K562 (cell line): ENCODE measurements around the gene LBHD2. TPM values are rescaled to one million over a fixed set of nuclear protein-coding genes. Genes with fewer than 3 reads are reported as not detected.

Experiments
- ATAC-seq: fragments of 200-7000 bp; cut with Tn5 transposase; 3 replicates; pipeline ENCODE4 v1.9.1; 2020; ENCODE audit warnings: moderate library complexity
- BruUV-seq: library from RNA; stranded (reverse); fragments of 400-500 nt; replicated peaks from 2 replicates; lab custom pipeline; 2021; lab: Mats Ljungman, UMichigan
- CTCF ChIA-PET: fragments of 300-600 bp; formaldehyde crosslinking; extraction: SDS; loops from one replicate; lab custom pipeline; 2021; ENCODE audit warnings: low intra/inter-chr PET ratio; lab: Yijun Ruan, JAX
- POLR2A ChIA-PET: fragments of 300-600, 350-650 bp; sonication (Branson Sonifier 250); formaldehyde crosslinking; extraction: SDS; loops from one replicate; lab custom pipeline; 2021; ENCODE audit warnings: antibody characterized with exemption, inconsistent platforms; lab: Yijun Ruan, JAX
- DNase-seq, 4 experiments: peaks; one replicate each; pipeline versions ENCODE4 v3.0.0 to v3.0.0-alpha.2; 2011 to 2018; ENCODE audit warnings: low spot score in 3 of 4, mixed read lengths in 3 of 4; ENCODE audit errors: extremely low read depth in 1 of 4
- FAIRE-seq: peaks from 2 replicates; lab custom pipeline; 2011; peaks lifted over from hg19 to GRCh38; lab: Jason Lieb, UNC
- H2AFZ ChIP-seq: 2 replicates; pipeline ENCODE4 v1.6.0; 2011; ENCODE audit warnings: low read depth, low read length, control low read depth, inconsistent platforms
- H3K27ac ChIP-seq: fragments of 200-600 bp; 3 replicates; pipeline ENCODE4 v1.8.0; 2011; ENCODE audit warnings: low read depth, mild to moderate bottlenecking, control low read depth, inconsistent platforms, low read length, moderate library complexity, mixed read lengths; ENCODE audit errors: extremely low read depth
- H3K27me3 ChIP-seq, 2 experiments: fragments of 300-600 bp in 1 of 2; 2 replicates in 1 of 2; 3 replicates in 1 of 2; pipeline versions ENCODE4 v1.6.0 to v1.8.0; 2011; ENCODE audit warnings: inconsistent platforms in 2 of 2, low read length in 2 of 2, mild to moderate bottlenecking in 1 of 2, mixed read lengths in 1 of 2, moderate library complexity in 1 of 2; ENCODE audit not compliant: control insufficient read depth in 2 of 2, insufficient read depth in 2 of 2
- H3K36me3 ChIP-seq: fragments of 300-600 bp; 3 replicates; pipeline ENCODE4 v1.8.0; 2011; ENCODE audit warnings: mild to moderate bottlenecking, low read length, inconsistent platforms; ENCODE audit not compliant: control insufficient read depth, insufficient read depth
- H3K4me1 ChIP-seq, 2 experiments: fragments of 200-600 bp in 1 of 2; replicated peaks in 1 of 2; 2 replicates in 1 of 2; 3 replicates in 1 of 2; pipeline versions ENCODE4 v1.5.1 to v1.8.0; 2011; ENCODE audit warnings: inconsistent platforms in 2 of 2, low read length in 2 of 2, mild to moderate bottlenecking in 1 of 2, mixed read lengths in 1 of 2, moderate library complexity in 1 of 2; ENCODE audit not compliant: control insufficient read depth in 2 of 2, insufficient read depth in 2 of 2
- H3K4me2 ChIP-seq: 2 replicates; pipeline ENCODE4 v1.6.1; 2011; ENCODE audit warnings: low read length, control low read depth, inconsistent platforms, mixed read lengths; ENCODE audit not compliant: insufficient read depth
- H3K4me3 ChIP-seq: fragments of 200-600 bp; sonication (generic), shearing (Covaris generic); 2 replicates; pipeline ENCODE4 v1.5.1; 2016; ENCODE audit warnings: control low read depth, inconsistent platforms
- H3K79me2 ChIP-seq: fragments of 200-600 bp; 3 replicates; pipeline ENCODE4 v1.8.0; 2011; ENCODE audit warnings: low read length, inconsistent platforms; ENCODE audit not compliant: control insufficient read depth, insufficient read depth
- H3K9ac ChIP-seq, 2 experiments: 2 replicates each; pipeline versions ENCODE4 v1.6.0 to v1.6.1; 2011; ENCODE audit warnings: low read depth in 2 of 2, low read length in 2 of 2, control low read depth in 1 of 2, inconsistent platforms in 1 of 2, mild to moderate bottlenecking in 1 of 2, mixed read lengths in 1 of 2; ENCODE audit not compliant: insufficient read depth in 1 of 2
- H3K9me1 ChIP-seq: one replicate; pipeline ENCODE4 v1.6.0; 2011; ENCODE audit warnings: inconsistent platforms, mild to moderate bottlenecking, low read length, moderate library complexity; ENCODE audit not compliant: control insufficient read depth, insufficient read depth
- H3K9me3 ChIP-seq: replicated peaks from 2 replicates; pipeline ENCODE4 v1.5.1; 2011; ENCODE audit warnings: low read depth, low read length, inconsistent platforms; ENCODE audit not compliant: control insufficient read depth, insufficient read depth
- H4K20me1 ChIP-seq: replicated peaks from 2 replicates; pipeline ENCODE4 v1.6.1; 2011; ENCODE audit warnings: low read length, inconsistent platforms, mixed read lengths; ENCODE audit not compliant: control insufficient read depth, insufficient read depth
- KLF6 ChIP-seq: fragments of 250-450 bp; sonication (Bioruptor Pico); IDR thresholded peaks from 2 replicates; pipeline ENCODE4 v1.4.0; 2020; ENCODE audit warnings: mild to moderate bottlenecking, moderate library complexity, borderline replicate concordance
- NELFE ChIP-seq: IDR thresholded peaks from 2 replicates; pipeline ENCODE4 v1.6.1; 2011; ENCODE audit warnings: mild to moderate bottlenecking; ENCODE audit not compliant: insufficient read depth, insufficient read length
- SMARCA4 ChIP-seq: fragments of 450-650 bp; IDR thresholded peaks from 2 replicates; pipeline ENCODE4 v1.6.1; 2016
- ZKSCAN3 ChIP-seq: fragments of 250-450 bp; sonication (Bioruptor Pico); IDR thresholded peaks from 2 replicates; pipeline ENCODE4 v1.4.0; 2020
- WGBS: fragments of 100-300 bp; shearing (Covaris generic); methylation state at CpG from one replicate; pipeline ENCODE4 v1.1.6; 2016; ENCODE audit warnings: low coverage, mixed read lengths; ENCODE audit not compliant: insufficient coverage; ENCODE audit errors: missing lambda C conversion rate; 5-methylcytosine and 5-hydroxymethylcytosine counted together
- in situ Hi-C: fragments of 300-500 bp; cut with MboI; formaldehyde crosslinking; loops from 4 replicates; pipeline ENCODE4 v1.15.0; 2018; ENCODE audit warnings: inconsistent platforms, mixed read lengths
- intact Hi-C: fragments of 100-400 bp; cut with micrococcal nuclease; formaldehyde crosslinking; loops from 2 replicates; pipeline ENCODE4 v1.14.2; 2022
- polyA plus RNA-seq, 8 experiments: library from polyadenylated mRNA; depleted of rRNA in 4 of 8; stranded (reverse) in 5 of 8; unstranded in 3 of 8; fragments of >200 nt; fragmentation: Nextera tagmentation in 2 of 8; fragmentation: Illumina TruSeq in 1 of 8; extraction: Ambion mirVana in 2 of 8; extraction: Trizol in 1 of 8; gene quantifications; 2 replicates each; pipeline versions ENCODE4 v1.2.1 to v1.2.3, GENCODE V29; 2011 to 2014; ENCODE audit warnings: inconsistent platforms in 1 of 8, missing spikeins in 1 of 8
- total RNA-seq, 7 experiments: library from RNA; depleted of rRNA in 6 of 7; stranded (reverse); fragments of >200 nt in 6 of 7; fragmentation: Illumina TruSeq in 2 of 7; extraction: Trizol in 2 of 7; gene quantifications; 2 replicates each; pipeline versions ENCODE4 v1.2.1 to v1.2.3, GENCODE V29; 2011 to 2021; ENCODE audit warnings: low replicate concordance in 1 of 7
- TF ChIP-seq, protein P1 (sequence below): fragments of 200-800 bp; sonication (Bioruptor generic); IDR thresholded peaks from 2 replicates; pipeline ENCODE4 v1.6.1; 2016; ENCODE audit warnings: missing genetic modification characterization, missing compliant biosample characterization
- TF ChIP-seq, protein P2 (sequence below): sonication (generic); formaldehyde crosslinking; IDR thresholded peaks from 2 replicates; pipeline ENCODE4 v1.8.0; 2023; ENCODE audit warnings: missing genetic modification reagents, mild to moderate bottlenecking, borderline replicate concordance

Gene LBHD2
- total and polyA plus RNA-seq, 9 of the 15 experiments (the other 6 are each of a cell fraction or from before 2014, with no cell fraction given): not detected

- TF ChIP-seq, protein P1, sequence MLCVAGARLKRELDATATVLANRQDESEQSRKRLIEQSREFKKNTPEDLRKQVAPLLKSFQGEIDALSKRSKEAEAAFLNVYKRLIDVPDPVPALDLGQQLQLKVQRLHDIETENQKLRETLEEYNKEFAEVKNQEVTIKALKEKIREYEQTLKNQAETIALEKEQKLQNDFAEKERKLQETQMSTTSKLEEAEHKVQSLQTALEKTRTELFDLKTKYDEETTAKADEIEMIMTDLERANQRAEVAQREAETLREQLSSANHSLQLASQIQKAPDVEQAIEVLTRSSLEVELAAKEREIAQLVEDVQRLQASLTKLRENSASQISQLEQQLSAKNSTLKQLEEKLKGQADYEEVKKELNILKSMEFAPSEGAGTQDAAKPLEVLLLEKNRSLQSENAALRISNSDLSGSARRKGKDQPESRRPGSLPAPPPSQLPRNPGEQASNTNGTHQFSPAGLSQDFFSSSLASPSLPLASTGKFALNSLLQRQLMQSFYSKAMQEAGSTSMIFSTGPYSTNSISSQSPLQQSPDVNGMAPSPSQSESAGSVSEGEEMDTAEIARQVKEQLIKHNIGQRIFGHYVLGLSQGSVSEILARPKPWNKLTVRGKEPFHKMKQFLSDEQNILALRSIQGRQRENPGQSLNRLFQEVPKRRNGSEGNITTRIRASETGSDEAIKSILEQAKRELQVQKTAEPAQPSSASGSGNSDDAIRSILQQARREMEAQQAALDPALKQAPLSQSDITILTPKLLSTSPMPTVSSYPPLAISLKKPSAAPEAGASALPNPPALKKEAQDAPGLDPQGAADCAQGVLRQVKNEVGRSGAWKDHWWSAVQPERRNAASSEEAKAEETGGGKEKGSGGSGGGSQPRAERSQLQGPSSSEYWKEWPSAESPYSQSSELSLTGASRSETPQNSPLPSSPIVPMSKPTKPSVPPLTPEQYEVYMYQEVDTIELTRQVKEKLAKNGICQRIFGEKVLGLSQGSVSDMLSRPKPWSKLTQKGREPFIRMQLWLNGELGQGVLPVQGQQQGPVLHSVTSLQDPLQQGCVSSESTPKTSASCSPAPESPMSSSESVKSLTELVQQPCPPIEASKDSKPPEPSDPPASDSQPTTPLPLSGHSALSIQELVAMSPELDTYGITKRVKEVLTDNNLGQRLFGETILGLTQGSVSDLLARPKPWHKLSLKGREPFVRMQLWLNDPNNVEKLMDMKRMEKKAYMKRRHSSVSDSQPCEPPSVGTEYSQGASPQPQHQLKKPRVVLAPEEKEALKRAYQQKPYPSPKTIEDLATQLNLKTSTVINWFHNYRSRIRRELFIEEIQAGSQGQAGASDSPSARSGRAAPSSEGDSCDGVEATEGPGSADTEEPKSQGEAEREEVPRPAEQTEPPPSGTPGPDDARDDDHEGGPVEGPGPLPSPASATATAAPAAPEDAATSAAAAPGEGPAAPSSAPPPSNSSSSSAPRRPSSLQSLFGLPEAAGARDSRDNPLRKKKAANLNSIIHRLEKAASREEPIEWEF (CRISPR knock-in tag): no peak
These were observed 19.6 kb upstream of the LBHD2 start (continued) for GRCh38 chr14:103064436-103064835.

GRCh38 chr14:103064978-103065377, 19.0 kb upstream of the LBHD2 start:
- TF ChIP-seq SMARCA4 (no peak), KLF6 (CRISPR knock-in tag) (no peak), NELFE (no peak), ZKSCAN3 (CRISPR knock-in tag) (no peak)
- TF ChIP-seq, protein P2, sequence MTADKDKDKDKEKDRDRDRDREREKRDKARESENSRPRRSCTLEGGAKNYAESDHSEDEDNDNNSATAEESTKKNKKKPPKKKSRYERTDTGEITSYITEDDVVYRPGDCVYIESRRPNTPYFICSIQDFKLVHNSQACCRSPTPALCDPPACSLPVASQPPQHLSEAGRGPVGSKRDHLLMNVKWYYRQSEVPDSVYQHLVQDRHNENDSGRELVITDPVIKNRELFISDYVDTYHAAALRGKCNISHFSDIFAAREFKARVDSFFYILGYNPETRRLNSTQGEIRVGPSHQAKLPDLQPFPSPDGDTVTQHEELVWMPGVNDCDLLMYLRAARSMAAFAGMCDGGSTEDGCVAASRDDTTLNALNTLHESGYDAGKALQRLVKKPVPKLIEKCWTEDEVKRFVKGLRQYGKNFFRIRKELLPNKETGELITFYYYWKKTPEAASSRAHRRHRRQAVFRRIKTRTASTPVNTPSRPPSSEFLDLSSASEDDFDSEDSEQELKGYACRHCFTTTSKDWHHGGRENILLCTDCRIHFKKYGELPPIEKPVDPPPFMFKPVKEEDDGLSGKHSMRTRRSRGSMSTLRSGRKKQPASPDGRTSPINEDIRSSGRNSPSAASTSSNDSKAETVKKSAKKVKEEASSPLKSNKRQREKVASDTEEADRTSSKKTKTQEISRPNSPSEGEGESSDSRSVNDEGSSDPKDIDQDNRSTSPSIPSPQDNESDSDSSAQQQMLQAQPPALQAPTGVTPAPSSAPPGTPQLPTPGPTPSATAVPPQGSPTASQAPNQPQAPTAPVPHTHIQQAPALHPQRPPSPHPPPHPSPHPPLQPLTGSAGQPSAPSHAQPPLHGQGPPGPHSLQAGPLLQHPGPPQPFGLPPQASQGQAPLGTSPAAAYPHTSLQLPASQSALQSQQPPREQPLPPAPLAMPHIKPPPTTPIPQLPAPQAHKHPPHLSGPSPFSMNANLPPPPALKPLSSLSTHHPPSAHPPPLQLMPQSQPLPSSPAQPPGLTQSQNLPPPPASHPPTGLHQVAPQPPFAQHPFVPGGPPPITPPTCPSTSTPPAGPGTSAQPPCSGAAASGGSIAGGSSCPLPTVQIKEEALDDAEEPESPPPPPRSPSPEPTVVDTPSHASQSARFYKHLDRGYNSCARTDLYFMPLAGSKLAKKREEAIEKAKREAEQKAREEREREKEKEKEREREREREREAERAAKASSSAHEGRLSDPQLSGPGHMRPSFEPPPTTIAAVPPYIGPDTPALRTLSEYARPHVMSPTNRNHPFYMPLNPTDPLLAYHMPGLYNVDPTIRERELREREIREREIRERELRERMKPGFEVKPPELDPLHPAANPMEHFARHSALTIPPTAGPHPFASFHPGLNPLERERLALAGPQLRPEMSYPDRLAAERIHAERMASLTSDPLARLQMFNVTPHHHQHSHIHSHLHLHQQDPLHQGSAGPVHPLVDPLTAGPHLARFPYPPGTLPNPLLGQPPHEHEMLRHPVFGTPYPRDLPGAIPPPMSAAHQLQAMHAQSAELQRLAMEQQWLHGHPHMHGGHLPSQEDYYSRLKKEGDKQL (CRISPR knock-in tag): no peak

More at GRCh38 chr14:103064978-103065377, 19.0 kb upstream of the LBHD2 start:
- WGBS: 16% methylated on average over 12 of the region's 12 CpGs
- H3K4me3 ChIP-seq: no peak overlapping the region
- ATAC-seq (no peak), DNase-seq (no peak), FAIRE-seq (no peak)
- H3K9me1 ChIP-seq: no peaks in the 10 kb centered on the region
- intact Hi-C loops (no loop called here), in situ Hi-C loops (no loop called here)
- H3K9me3 ChIP-seq: no peaks in the 10 kb centered on the region
- no peaks in the 10 kb centered on the region for H4K20me1 ChIP-seq
- peaks cover 0 to 11% of the 10 kb centered on the region in 2 experiments; a peak in 2 of 5 replicates for H3K27me3 ChIP-seq
- no TSS peak for BruUV-seq
- H2AFZ ChIP-seq: no peak overlapping the region
- H3K27ac ChIP-seq: no peak overlapping the region
- H3K4me2 ChIP-seq: no peak overlapping the region
- no peaks in the 10 kb centered on the region for H3K36me3 ChIP-seq
- CTCF ChIA-PET: no interaction called here
- no peaks in the 10 kb centered on the region for H3K79me2 ChIP-seq
- no peak overlapping the region for H3K9ac ChIP-seq
- H3K4me1 ChIP-seq: peaks cover 0 to 14% of the 10 kb centered on the region in 2 experiments; a peak in 3 of 5 replicates
- POLR2A ChIA-PET: no interaction called here
